Liver (tissue), 9 donors: ENCODE data around the gene PFKFB4. TPM values are rescaled to one million over a fixed set of nuclear protein-coding genes. Genes with fewer than 3 reads are reported as not detected.

Source experiments
- DNase-seq: peaks from one replicate; pipeline ENCODE4 v3.0.0-alpha.2; 2017; ENCODE audit warnings: low spot score
- H3K27ac ChIP-seq, 2 donors: one replicate each; pipeline ENCODE4 v1.7.0; 2013; ENCODE audit warnings: inconsistent platforms in 2 of 2, low read length in 2 of 2, control low read depth in 1 of 2, low read depth in 1 of 2, mild to moderate bottlenecking in 1 of 2
- H3K27me3 ChIP-seq, 4 donors: one replicate each; pipeline versions ENCODE4 v1.6.1 to v1.7.0; 2013; ENCODE audit warnings: low read length in 3 of 4, inconsistent platforms in 1 of 4, mild to moderate bottlenecking in 1 of 4, moderate library complexity in 1 of 4; ENCODE audit not compliant: control insufficient read depth in 4 of 4, insufficient read depth in 4 of 4
- H3K36me3 ChIP-seq, 4 donors: one replicate each; pipeline versions ENCODE4 v1.6.1 to v1.7.0; 2013; ENCODE audit warnings: low read length in 3 of 4, mild to moderate bottlenecking in 3 of 4, low read depth in 1 of 4, moderate library complexity in 1 of 4; ENCODE audit not compliant: control insufficient read depth in 4 of 4, insufficient read depth in 3 of 4
- H3K4me1 ChIP-seq, 4 donors: one replicate each; pipeline versions ENCODE4 v1.6.1 to v1.7.0; 2013; ENCODE audit warnings: low read length in 3 of 4, mild to moderate bottlenecking in 3 of 4, moderate library complexity in 1 of 4; ENCODE audit not compliant: control insufficient read depth in 4 of 4, insufficient read depth in 4 of 4
- H3K4me3 ChIP-seq, 3 donors: one replicate each; pipeline versions ENCODE4 v1.6.1 to v1.7.0; 2013; ENCODE audit warnings: low read length in 3 of 3, control low read depth in 1 of 3, low read depth in 1 of 3, mild to moderate bottlenecking in 1 of 3
- H3K9ac ChIP-seq, 2 donors: one replicate each; pipeline ENCODE4 v1.7.0; 2013; ENCODE audit warnings: low read length in 2 of 2, mild to moderate bottlenecking in 2 of 2, moderate library complexity in 2 of 2, control low read depth in 1 of 2, low read depth in 1 of 2
- H3K9me3 ChIP-seq, 4 donors: one replicate each; pipeline versions ENCODE4 v1.6.1 to v1.7.0; 2013; ENCODE audit warnings: low read length in 3 of 4; ENCODE audit not compliant: control insufficient read depth in 4 of 4
- EGR1 ChIP-seq, 2 donors: IDR thresholded peaks; 2 replicates each; pipeline ENCODE4 v1.6.1; 2016 to 2018; ENCODE audit warnings: antibody characterized with exemption in 2 of 2, low read depth in 2 of 2
- FOXA1 ChIP-seq: IDR thresholded peaks from 2 replicates; pipeline ENCODE4 v1.6.1; 2016; ENCODE audit warnings: antibody characterized with exemption
- FOXA2 ChIP-seq: IDR thresholded peaks from 2 replicates; pipeline ENCODE4 v1.6.1; 2016; ENCODE audit warnings: antibody characterized with exemption
- HNF4A ChIP-seq, 2 donors: conservative IDR thresholded peaks; 2 replicates each; pipeline ENCODE4 v1.6.1; 2016; ENCODE audit warnings: antibody characterized with exemption in 2 of 2, mild to moderate bottlenecking in 2 of 2
- JUND ChIP-seq, 2 donors: IDR thresholded peaks; 2 replicates each; pipeline ENCODE4 v1.6.1; 2016; ENCODE audit warnings: antibody characterized with exemption in 2 of 2
- NR2F2 ChIP-seq: IDR thresholded peaks from 2 replicates; pipeline ENCODE4 v1.6.1; 2016; ENCODE audit warnings: antibody characterized with exemption
- RAD21 ChIP-seq, 2 donors: IDR thresholded peaks; 2 replicates each; pipeline ENCODE4 v1.6.1; 2016; ENCODE audit warnings: antibody characterized with exemption in 2 of 2, mild to moderate bottlenecking in 2 of 2
- WGBS: extraction: QIAGEN DNeasy Blood & Tissue Kit; methylation state at CpG from one replicate; pipeline ENCODE4 v1.1.7; 2013; 5-methylcytosine and 5-hydroxymethylcytosine counted together
- polyA plus RNA-seq, 2 donors: library from polyadenylated mRNA; stranded (reverse) in 1 of 2; unstranded in 1 of 2; fragments of 200-250 nt in 1 of 2; fragments of >200 nt in 1 of 2; fragmentation: Nextera tagmentation in 1 of 2; extraction: Ambion mirVana in 1 of 2; gene quantifications; one replicate each; pipeline versions ENCODE4 v1.2.1 to v1.2.3, GENCODE V29; 2013 to 2015
- total RNA-seq, 2 donors: library from RNA; depleted of rRNA; stranded (reverse); fragments of >200 nt; gene quantifications; one replicate each; pipeline ENCODE4 v1.2.3, GENCODE V29; 2014
- TF ChIP-seq, protein P1 (sequence below): IDR thresholded peaks from 2 replicates; pipeline ENCODE4 v1.6.1; 2016; ENCODE audit warnings: antibody characterized with exemption
- TF ChIP-seq, protein P2 (sequence below): fragments of 150-350 bp; IDR thresholded peaks from 2 replicates; pipeline ENCODE4 v1.5.1; 2017; ENCODE audit warnings: improper control_type of control experiment, low read depth, low read length; ENCODE audit not compliant: missing input control
- donor health status: healthy.
- donor health status: healthy.
- donor health status: healthy.
- donor health status: healthy.
- donor health status: healthy.

Gene PFKFB4
- total and polyA plus RNA-seq, 4 donors = 0.46 to 5.3 (median 1.7) TPM

DNA sequence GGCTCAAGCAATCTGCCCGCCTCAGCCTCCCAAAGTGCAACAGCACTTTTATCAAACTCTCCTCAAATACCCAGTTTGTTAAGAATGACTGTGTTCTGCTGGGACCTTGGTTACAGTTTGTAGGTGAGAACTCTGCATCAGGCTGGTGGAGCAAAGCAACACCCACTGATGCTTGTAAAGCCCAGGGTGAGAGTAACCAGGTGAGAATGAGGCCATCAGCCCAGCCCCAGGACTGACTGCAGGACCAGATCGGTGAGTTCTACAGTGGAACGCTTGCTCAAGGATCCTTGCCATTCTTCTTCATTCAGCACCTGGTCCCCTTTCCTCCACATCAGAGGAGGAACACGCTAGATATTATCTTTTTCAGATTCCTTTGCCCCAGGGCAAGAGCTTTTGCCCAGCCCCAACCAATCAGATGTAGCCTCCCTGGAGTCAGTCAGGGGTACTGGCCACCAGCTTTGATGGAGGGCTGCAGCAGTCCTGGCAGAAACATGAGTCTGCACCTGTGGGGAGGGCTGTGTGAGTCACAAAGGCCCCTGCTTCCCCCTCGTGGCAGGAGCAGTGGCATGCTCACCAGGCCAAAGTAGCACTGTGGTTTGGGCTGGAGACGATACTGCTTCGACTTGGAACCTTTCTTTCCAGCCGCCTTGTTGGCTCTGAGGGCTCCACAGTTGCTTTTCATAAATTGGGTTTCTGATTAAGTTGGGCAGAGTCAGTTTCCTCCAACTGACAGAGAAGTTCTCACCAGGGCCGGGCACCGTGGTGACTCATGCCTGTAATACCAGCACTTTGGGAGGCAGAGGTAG, 49.1 kb downstream of the PFKFB4 start:
- Histone ChIP-seq H3K4me1 (peaks cover 5 to 13% (median 7%) of the 10 kb centered on the region in 4 donors), H3K36me3 (no peaks in the 10 kb centered on the region), H3K27me3 (no peaks in the 10 kb centered on the region), H3K9me3 (no peaks in the 10 kb centered on the region), H3K4me3 (no peak overlapping the region), H3K9ac (no peak overlapping the region), H3K27ac (no peak overlapping the region)
- DNase-seq = peak; percentile 60
- no peak for TF ChIP-seq FOXA1
- TF ChIP-seq, protein P1, sequence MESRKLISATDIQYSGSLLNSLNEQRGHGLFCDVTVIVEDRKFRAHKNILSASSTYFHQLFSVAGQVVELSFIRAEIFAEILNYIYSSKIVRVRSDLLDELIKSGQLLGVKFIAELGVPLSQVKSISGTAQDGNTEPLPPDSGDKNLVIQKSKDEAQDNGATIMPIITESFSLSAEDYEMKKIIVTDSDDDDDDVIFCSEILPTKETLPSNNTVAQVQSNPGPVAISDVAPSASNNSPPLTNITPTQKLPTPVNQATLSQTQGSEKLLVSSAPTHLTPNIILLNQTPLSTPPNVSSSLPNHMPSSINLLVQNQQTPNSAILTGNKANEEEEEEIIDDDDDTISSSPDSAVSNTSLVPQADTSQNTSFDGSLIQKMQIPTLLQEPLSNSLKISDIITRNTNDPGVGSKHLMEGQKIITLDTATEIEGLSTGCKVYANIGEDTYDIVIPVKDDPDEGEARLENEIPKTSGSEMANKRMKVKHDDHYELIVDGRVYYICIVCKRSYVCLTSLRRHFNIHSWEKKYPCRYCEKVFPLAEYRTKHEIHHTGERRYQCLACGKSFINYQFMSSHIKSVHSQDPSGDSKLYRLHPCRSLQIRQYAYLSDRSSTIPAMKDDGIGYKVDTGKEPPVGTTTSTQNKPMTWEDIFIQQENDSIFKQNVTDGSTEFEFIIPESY = no peak
- TF ChIP-seq, protein P2, sequence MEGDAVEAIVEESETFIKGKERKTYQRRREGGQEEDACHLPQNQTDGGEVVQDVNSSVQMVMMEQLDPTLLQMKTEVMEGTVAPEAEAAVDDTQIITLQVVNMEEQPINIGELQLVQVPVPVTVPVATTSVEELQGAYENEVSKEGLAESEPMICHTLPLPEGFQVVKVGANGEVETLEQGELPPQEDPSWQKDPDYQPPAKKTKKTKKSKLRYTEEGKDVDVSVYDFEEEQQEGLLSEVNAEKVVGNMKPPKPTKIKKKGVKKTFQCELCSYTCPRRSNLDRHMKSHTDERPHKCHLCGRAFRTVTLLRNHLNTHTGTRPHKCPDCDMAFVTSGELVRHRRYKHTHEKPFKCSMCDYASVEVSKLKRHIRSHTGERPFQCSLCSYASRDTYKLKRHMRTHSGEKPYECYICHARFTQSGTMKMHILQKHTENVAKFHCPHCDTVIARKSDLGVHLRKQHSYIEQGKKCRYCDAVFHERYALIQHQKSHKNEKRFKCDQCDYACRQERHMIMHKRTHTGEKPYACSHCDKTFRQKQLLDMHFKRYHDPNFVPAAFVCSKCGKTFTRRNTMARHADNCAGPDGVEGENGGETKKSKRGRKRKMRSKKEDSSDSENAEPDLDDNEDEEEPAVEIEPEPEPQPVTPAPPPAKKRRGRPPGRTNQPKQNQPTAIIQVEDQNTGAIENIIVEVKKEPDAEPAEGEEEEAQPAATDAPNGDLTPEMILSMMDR = peak; percentile 62
- TF ChIP-seq NR2F2 = no peak
- TF ChIP-seq JUND (IDR thresholded peaks at IDR 0.05) = no peak
- no peak for TF ChIP-seq EGR1 (IDR thresholded peaks at IDR 0.05; ENCODE audit: low read depth in 2 of 2)
- TF ChIP-seq RAD21 (IDR thresholded peaks at IDR 0.05) = peak; percentile 84 to 90
- WGBS = 52% methylated on average over 10 of the region's 10 CpGs

DNA sequence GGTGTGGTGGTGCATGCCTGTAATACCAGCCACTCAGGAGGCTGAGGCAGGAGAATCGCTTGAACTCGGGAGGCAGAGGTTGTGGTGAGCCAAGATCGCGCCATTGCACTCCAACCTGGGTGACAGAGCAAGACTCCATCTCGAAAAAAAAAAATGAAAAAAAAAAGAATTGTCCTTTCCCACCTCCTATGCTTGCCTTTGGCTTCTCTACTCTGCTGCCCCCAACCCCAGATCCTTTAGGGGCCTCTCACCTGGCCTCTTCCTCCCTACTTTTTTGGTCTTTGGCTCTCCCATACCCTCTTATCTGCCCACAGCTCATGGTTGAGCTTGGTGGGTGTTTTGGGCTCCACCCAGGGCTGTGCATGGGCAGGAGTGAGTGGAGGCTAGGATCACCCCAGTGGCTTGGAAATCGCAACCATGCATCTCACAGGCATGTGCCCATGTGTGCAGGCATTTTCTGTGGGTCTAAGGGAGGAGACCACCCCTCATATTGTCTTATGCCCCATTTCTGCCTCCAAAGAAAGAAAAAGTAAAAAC, 50.6 kb downstream of the PFKFB4 start:
- no peak overlapping the region for H3K9ac ChIP-seq
- peaks cover 5 to 13% (median 7%) of the 10 kb centered on the region in 4 donors for H3K4me1 ChIP-seq
- no peaks in the 10 kb centered on the region for H3K9me3 ChIP-seq
- no peak overlapping the region for H3K27ac ChIP-seq
- no peaks in the 10 kb centered on the region for H3K36me3 ChIP-seq
- TF ChIP-seq, protein P2 = no peak
- TF ChIP-seq, protein P1 = no peak
- TF ChIP-seq HNF4A (conservative IDR thresholded peaks at IDR 0.05) (no peak), FOXA2 (no peak), NR2F2 (no peak)
- H3K4me3 ChIP-seq = no peak overlapping the region
- no peaks in the 10 kb centered on the region for H3K27me3 ChIP-seq
- peak; percentile 53 for DNase-seq
- 97% methylated on average over 6 of the region's 6 CpGs for WGBS
